OCI-LY1 (cell line): ENCODE data around the gene LY6G5C.

Source experiments
- H2AFZ ChIP-seq: fragments of 200-600 bp; sonication (generic), shearing (Covaris generic); 2 replicates; pipeline ENCODE4 v1.6.0; 2014; ENCODE audit warnings: antibody characterized with exemption, mild to moderate bottlenecking, low read length
- H3F3A ChIP-seq: fragments of 200-600 bp; sonication (generic), shearing (Covaris generic); 2 replicates; pipeline ENCODE4 v1.6.0; 2014; ENCODE audit warnings: mild to moderate bottlenecking, antibody characterized with exemption, low read length, moderate library complexity; ENCODE audit not compliant: insufficient read depth
- H3K27ac ChIP-seq: fragments of 200-600 bp; sonication (generic); 2 replicates; pipeline ENCODE4 v1.5.1; 2014; ENCODE audit warnings: low read length, mixed run types, mild to moderate bottlenecking, low read depth; ENCODE audit not compliant: poor library complexity, severe bottlenecking
- H3K27me3 ChIP-seq: fragments of 200-600 bp; sonication (generic); 2 replicates; pipeline ENCODE4 v1.6.0; 2014; ENCODE audit warnings: antibody characterized with exemption, mild to moderate bottlenecking, low read length, moderate library complexity; ENCODE audit not compliant: insufficient read depth
- H3K36me3 ChIP-seq: fragments of 200-600 bp; sonication (generic); 2 replicates; pipeline ENCODE4 v1.6.1; 2014; ENCODE audit warnings: mild to moderate bottlenecking, antibody characterized with exemption, low read length, moderate library complexity, mixed read lengths; ENCODE audit not compliant: insufficient read depth
- H3K4me1 ChIP-seq: fragments of 200-600 bp; sonication (generic); 2 replicates; pipeline ENCODE4 v1.5.1; 2014; ENCODE audit warnings: mild to moderate bottlenecking, low read length, moderate library complexity; ENCODE audit not compliant: insufficient read depth, severe bottlenecking
- H3K4me2 ChIP-seq: fragments of 200-600 bp; sonication (generic), shearing (Covaris generic); 2 replicates; pipeline ENCODE4 v1.6.1; 2014; ENCODE audit warnings: low read length
- H3K4me3 ChIP-seq: fragments of 200-600 bp; sonication (generic); 2 replicates; pipeline ENCODE4 v1.5.1; 2014; ENCODE audit warnings: low read length, low read depth, mild to moderate bottlenecking, mixed read lengths; ENCODE audit not compliant: poor library complexity, severe bottlenecking
- H3K79me2 ChIP-seq: fragments of 200-600 bp; shearing (Covaris generic); 2 replicates; pipeline ENCODE4 v1.6.1; 2016; ENCODE audit warnings: mixed run types, low read length, mixed read lengths; ENCODE audit not compliant: insufficient read depth
- H3K9ac ChIP-seq: fragments of 200-600 bp; sonication (generic), shearing (Covaris generic); 2 replicates; pipeline ENCODE4 v1.6.1; 2014; ENCODE audit warnings: mild to moderate bottlenecking, low read length, mixed read lengths
- H3K9me2 ChIP-seq: fragments of 200-600 bp; sonication (generic), shearing (Covaris generic); 2 replicates; pipeline ENCODE4 v1.6.1; 2014; ENCODE audit warnings: low read depth, mild to moderate bottlenecking, low read length, mixed read lengths
- H3K9me3 ChIP-seq: fragments of 200-600 bp; shearing (Covaris generic); 2 replicates; pipeline ENCODE4 v1.6.1; 2014; ENCODE audit warnings: low read length, mixed read lengths
- H4K20me1 ChIP-seq: fragments of 200-600 bp; sonication (generic), shearing (Covaris generic); 2 replicates; pipeline ENCODE4 v1.6.0; 2016; ENCODE audit warnings: mild to moderate bottlenecking, low read length; ENCODE audit not compliant: insufficient read depth
- CTCF ChIP-seq: fragments of 200-600 bp; sonication (generic), shearing (Covaris generic); IDR thresholded peaks from 2 replicates; pipeline ENCODE4 v1.5.1; 2017; ENCODE audit warnings: mild to moderate bottlenecking, antibody characterized with exemption, low read length, moderate library complexity, mixed read lengths
- EZH2 ChIP-seq: fragments of 200-600 bp; sonication (generic), shearing (Covaris generic); IDR thresholded peaks from 2 replicates; pipeline ENCODE4 v1.8.0; 2017; ENCODE audit warnings: borderline replicate concordance, mixed run types, mild to moderate bottlenecking, antibody characterized with exemption, low read length, moderate library complexity, mixed read lengths

The LY6G5C gene

GRCh38 chr6:31639043-31639442 is 41.8 kb downstream of the LY6G5C start:
- Histone ChIP-seq H3K79me2 (no peaks in the 10 kb centered on the region), H4K20me1 (no peaks in the 10 kb centered on the region), H3K27me3 (no peaks in the 10 kb centered on the region), H3K4me3 (no peak overlapping the region), H3K27ac (peak overlapping the region; percentile 6), H3K9me3 (no peaks in the 10 kb centered on the region), H2AFZ (no peak overlapping the region), H3F3A (peaks cover 4% of the 10 kb centered on the region; the same call in 1 of the 2 replicates), H3K9me2 (no peaks in the 10 kb centered on the region), H3K4me2 (no peak overlapping the region), H3K4me1 (no peaks in the 10 kb centered on the region), H3K9ac (no peak overlapping the region), H3K36me3 (peaks cover 96% of the 10 kb centered on the region)
- TF ChIP-seq EZH2 (no peak), CTCF (no peak)

GRCh38 chr6:31636698-31637596 is 43.9 kb downstream of the LY6G5C start:
- Histone ChIP-seq H3K9me3 (no peaks in the 10 kb centered on the region), H3K36me3 (peaks cover 99% of the 10 kb centered on the region), H3K27me3 (no peaks in the 10 kb centered on the region), H3F3A (peaks cover 4% of the 10 kb centered on the region; the same call in 1 of the 2 replicates), H3K9ac (no peak overlapping the region), H3K27ac (no peak overlapping the region), H3K4me2 (no peak overlapping the region), H3K4me3 (no peak overlapping the region), H3K4me1 (no peaks in the 10 kb centered on the region), H3K79me2 (no peaks in the 10 kb centered on the region), H4K20me1 (no peaks in the 10 kb centered on the region), H2AFZ (no peak overlapping the region), H3K9me2 (no peaks in the 10 kb centered on the region)
- no peak for TF ChIP-seq EZH2
- TF ChIP-seq CTCF: no peak

GRCh38 chr6:31634969-31635575 is 45.8 kb downstream of the LY6G5C start:
- Histone ChIP-seq H3F3A (peaks cover 4% of the 10 kb centered on the region; the same call in 1 of the 2 replicates), H4K20me1 (no peaks in the 10 kb centered on the region), H3K9ac (no peak overlapping the region)

More at GRCh38 chr6:31634969-31635575, 45.8 kb downstream of the LY6G5C start:
- Histone ChIP-seq H3K4me1 (no peaks in the 10 kb centered on the region), H3K79me2 (no peaks in the 10 kb centered on the region), H3K9me3 (no peaks in the 10 kb centered on the region), H3K9me2 (no peaks in the 10 kb centered on the region), H3K27ac (no peak overlapping the region), H3K4me3 (no peak overlapping the region), H3K27me3 (no peaks in the 10 kb centered on the region), H3K36me3 (peaks cover 99% of the 10 kb centered on the region), H2AFZ (no peak overlapping the region), H3K4me2 (no peak overlapping the region)
- no peak for TF ChIP-seq EZH2
- no peak for TF ChIP-seq CTCF
